Activated CD4-positive, CD25-positive, alpha-beta regulatory T cell treated with anti-CD3 and anti-CD28 coated beads, Interleukin-2, amount 50 U/mL, for 72 hours (primary cell): ENCODE measurements around the gene FRMD5.

Experiments
- DNase-seq: peaks from one replicate; pipeline ENCODE4 v3.0.0; 2021

Gene FRMD5

GRCh38 chr15:44159492-44159891 is 35.6 kb downstream of the FRMD5 start:
- DNase-seq = no peak

- no peak for DNase-seq
Measured at GRCh38 chr15:44158111-44158510, 37.0 kb downstream of the FRMD5 start.

- DNase-seq = no peak
Measured at GRCh38 chr15:44157679-44158078, 37.4 kb downstream of the FRMD5 start.

- DNase-seq = no peak
Measured at GRCh38 chr15:44153352-44153751, 41.7 kb downstream of the FRMD5 start.

- DNase-seq = no peak
Measured at GRCh38 chr15:44149224-44149623, 45.8 kb downstream of the FRMD5 start.

GRCh38 chr15:44148580-44148979 is 46.5 kb downstream of the FRMD5 start:
- no peak for DNase-seq

- no peak for DNase-seq
Measured at GRCh38 chr15:44147636-44148035, 47.4 kb downstream of the FRMD5 start.

GRCh38 chr15:44145495-44145894 is 49.6 kb downstream of the FRMD5 start:
- DNase-seq = no peak

GRCh38 chr15:44144992-44145391 is 50.1 kb downstream of the FRMD5 start:
- no peak for DNase-seq

GRCh38 chr15:44144184-44144583 is 50.9 kb downstream of the FRMD5 start:
- no peak for DNase-seq

- DNase-seq = no peak
Measured at GRCh38 chr15:44137750-44138149, 57.3 kb downstream of the FRMD5 start.

- DNase-seq = no peak
Measured at GRCh38 chr15:44136991-44137477, 58.0 kb downstream of the FRMD5 start.

- no peak for DNase-seq
Measured at GRCh38 chr15:44132057-44132456, 63.0 kb downstream of the FRMD5 start.

GRCh38 chr15:44130778-44131177 is 64.3 kb downstream of the FRMD5 start:
- DNase-seq = no peak

- DNase-seq = no peak
Measured at GRCh38 chr15:44129911-44130310, 65.2 kb downstream of the FRMD5 start.

GRCh38 chr15:44128443-44128842 is 66.6 kb downstream of the FRMD5 start:
- no peak for DNase-seq

GRCh38 chr15:44125879-44126278 is 69.2 kb downstream of the FRMD5 start:
- DNase-seq = no peak

- no peak for DNase-seq
Measured at GRCh38 chr15:44102675-44103254, 92.3 kb downstream of the FRMD5 start.

- DNase-seq = no peak
Measured at GRCh38 chr15:44101944-44102343, 93.1 kb downstream of the FRMD5 start.

GRCh38 chr15:44101286-44101685 is 93.8 kb downstream of the FRMD5 start:
- DNase-seq = no peak

- no peak for DNase-seq
Measured at GRCh38 chr15:44099671-44100070, 95.4 kb downstream of the FRMD5 start.

GRCh38 chr15:44097552-44097951 is 97.5 kb downstream of the FRMD5 start:
- no peak for DNase-seq

- DNase-seq = no peak
Measured at GRCh38 chr15:44096596-44096995, 98.5 kb downstream of the FRMD5 start.

- DNase-seq = no peak
Measured at GRCh38 chr15:44094781-44095180, 100.3 kb downstream of the FRMD5 start.

GRCh38 chr15:44093836-44094235 is 101.2 kb downstream of the FRMD5 start:
- no peak for DNase-seq

GRCh38 chr15:44092221-44092620 is 102.8 kb downstream of the FRMD5 start:
- no peak for DNase-seq
